SK-N-SH treated with all-trans-retinoic acid at 6 μM for 48 hours (cell line): ENCODE measurements around the gene PTPRJ.

ENCODE experiments used
- GLIS3 ChIP-seq: fragments of 250-450 bp; sonication (Bioruptor Pico); IDR thresholded peaks from 2 replicates; pipeline ENCODE4 v1.5.0; 2020; ENCODE audit warnings: mild to moderate bottlenecking, moderate library complexity
- PPARA ChIP-seq: fragments of 250-450 bp; sonication (Bioruptor Pico); IDR thresholded peaks from 2 replicates; pipeline ENCODE4 v1.5.0; 2020; ENCODE audit warnings: mild to moderate bottlenecking, borderline replicate concordance
- SNAI2 ChIP-seq: fragments of 250-450 bp; sonication (Bioruptor Pico); IDR thresholded peaks from 2 replicates; pipeline ENCODE4 v1.5.0; 2020; ENCODE audit warnings: mild to moderate bottlenecking, moderate library complexity
- ZNF565 ChIP-seq: fragments of 450-650 bp; formaldehyde crosslinking; conservative IDR thresholded peaks from 2 replicates; pipeline ENCODE4 v1.5.0; 2020; ENCODE audit warnings: low read depth, mild to moderate bottlenecking, moderate library complexity
- TF ChIP-seq, protein P1 (sequence below): fragments of 250-450 bp; sonication (Bioruptor Pico); IDR thresholded peaks from 2 replicates; pipeline ENCODE4 v1.8.0; 2020; ENCODE audit warnings: mild to moderate bottlenecking, moderate library complexity, borderline replicate concordance
- TF ChIP-seq, protein P2 (sequence below): fragments of 250-450 bp; sonication (Bioruptor Pico); IDR thresholded peaks from 2 replicates; pipeline ENCODE4 v1.8.0; 2021; ENCODE audit warnings: low read depth, mild to moderate bottlenecking, moderate library complexity, borderline replicate concordance

PTPRJ gene

GRCh38 chr11:48216510-48216909, 236.2 kb downstream of the PTPRJ start, which contains the start of gene OR4B1 (continued):
- TF ChIP-seq, protein P1, sequence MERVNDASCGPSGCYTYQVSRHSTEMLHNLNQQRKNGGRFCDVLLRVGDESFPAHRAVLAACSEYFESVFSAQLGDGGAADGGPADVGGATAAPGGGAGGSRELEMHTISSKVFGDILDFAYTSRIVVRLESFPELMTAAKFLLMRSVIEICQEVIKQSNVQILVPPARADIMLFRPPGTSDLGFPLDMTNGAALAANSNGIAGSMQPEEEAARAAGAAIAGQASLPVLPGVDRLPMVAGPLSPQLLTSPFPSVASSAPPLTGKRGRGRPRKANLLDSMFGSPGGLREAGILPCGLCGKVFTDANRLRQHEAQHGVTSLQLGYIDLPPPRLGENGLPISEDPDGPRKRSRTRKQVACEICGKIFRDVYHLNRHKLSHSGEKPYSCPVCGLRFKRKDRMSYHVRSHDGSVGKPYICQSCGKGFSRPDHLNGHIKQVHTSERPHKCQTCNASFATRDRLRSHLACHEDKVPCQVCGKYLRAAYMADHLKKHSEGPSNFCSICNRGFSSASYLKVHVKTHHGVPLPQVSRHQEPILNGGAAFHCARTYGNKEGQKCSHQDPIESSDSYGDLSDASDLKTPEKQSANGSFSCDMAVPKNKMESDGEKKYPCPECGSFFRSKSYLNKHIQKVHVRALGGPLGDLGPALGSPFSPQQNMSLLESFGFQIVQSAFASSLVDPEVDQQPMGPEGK (CRISPR knock-in tag): no peak
- TF ChIP-seq ZNF565 (CRISPR knock-in tag) (no peak), GLIS3 (CRISPR knock-in tag) (no peak), PPARA (CRISPR knock-in tag) (no peak), SNAI2 (CRISPR knock-in tag) (no peak)
- TF ChIP-seq, protein P2, sequence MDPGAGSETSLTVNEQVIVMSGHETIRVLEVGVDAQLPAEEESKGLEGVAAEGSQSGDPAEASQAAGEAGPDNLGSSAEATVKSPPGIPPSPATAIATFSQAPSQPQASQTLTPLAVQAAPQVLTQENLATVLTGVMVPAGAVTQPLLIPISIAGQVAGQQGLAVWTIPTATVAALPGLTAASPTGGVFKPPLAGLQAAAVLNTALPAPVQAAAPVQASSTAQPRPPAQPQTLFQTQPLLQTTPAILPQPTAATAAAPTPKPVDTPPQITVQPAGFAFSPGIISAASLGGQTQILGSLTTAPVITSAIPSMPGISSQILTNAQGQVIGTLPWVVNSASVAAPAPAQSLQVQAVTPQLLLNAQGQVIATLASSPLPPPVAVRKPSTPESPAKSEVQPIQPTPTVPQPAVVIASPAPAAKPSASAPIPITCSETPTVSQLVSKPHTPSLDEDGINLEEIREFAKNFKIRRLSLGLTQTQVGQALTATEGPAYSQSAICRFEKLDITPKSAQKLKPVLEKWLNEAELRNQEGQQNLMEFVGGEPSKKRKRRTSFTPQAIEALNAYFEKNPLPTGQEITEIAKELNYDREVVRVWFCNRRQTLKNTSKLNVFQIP (CRISPR knock-in tag): no peak
